Measurements from ENCODE around the gene LINGO1.

GRCh38 chr15:77656294-77656693, 23.6 kb upstream of the LINGO1 start:
- TF ChIP-seq CTCF (IDR thresholded peaks at IDR 0.05; ENCODE audit: low read depth, low read length, missing input control) (no peak), JUND (IDR thresholded peaks at IDR 0.05) (no peak), YY1 (IDR thresholded peaks at IDR 0.05) (no peak), ZBTB33 (IDR thresholded peaks at IDR 0.05) (no peak), RAD21 (IDR thresholded peaks at IDR 0.05) (no peak), EGR1 (IDR thresholded peaks at IDR 0.05; ENCODE audit: low read depth in 2 of 2) (no peak), HNF4A (conservative IDR thresholded peaks at IDR 0.05) (no peak), SP1 (IDR thresholded peaks at IDR 0.05) (no peak), MAX (IDR thresholded peaks at IDR 0.05) (no peak), FOXA1 (IDR thresholded peaks at IDR 0.05) (no peak), TAF1 (conservative IDR thresholded peaks at IDR 0.05) (no peak), HNF4G (IDR thresholded peaks at IDR 0.05) (no peak), ATF3 (IDR thresholded peaks at IDR 0.05) (no peak), REST (IDR thresholded peaks at IDR 0.05) (no peak)

Data from liver (tissue), 3 donors.